HG03039 (cell line): ENCODE results near the gene STK39.

Experiments used
- ATAC-seq: cut with Tn5 transposase; IDR thresholded peaks from one replicate; pipeline ENCODE4 v1.9.1; 2021; ENCODE audit warnings: mild to moderate bottlenecking, moderate library complexity; ENCODE audit not compliant: unreplicated experiment

The STK39 gene

DNA sequence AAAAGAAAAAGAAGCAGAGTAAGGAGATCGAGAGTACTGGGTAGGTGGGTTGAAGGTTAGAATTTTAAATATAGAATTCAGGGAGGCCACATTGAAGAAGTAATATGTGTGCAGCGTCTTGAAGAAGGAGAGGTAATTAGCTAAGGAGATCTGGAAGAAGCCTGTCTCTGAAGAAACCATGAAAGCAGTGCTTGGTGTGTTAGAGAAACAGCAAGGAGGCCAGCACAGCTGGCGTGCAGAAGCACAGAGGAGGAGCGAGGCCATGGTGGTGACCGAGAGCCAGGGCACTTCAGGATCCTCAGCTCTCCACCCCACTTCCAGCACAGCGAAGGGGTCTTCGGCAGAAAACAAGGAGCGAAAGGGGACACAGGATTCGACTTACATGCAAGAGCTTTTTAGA, 305.8 kb downstream of the STK39 start:
- no peak for ATAC-seq

- ATAC-seq, result no peak
Measured at GRCh38 chr2:167940734-167941507, 306.5 kb downstream of the STK39 start.

DNA sequence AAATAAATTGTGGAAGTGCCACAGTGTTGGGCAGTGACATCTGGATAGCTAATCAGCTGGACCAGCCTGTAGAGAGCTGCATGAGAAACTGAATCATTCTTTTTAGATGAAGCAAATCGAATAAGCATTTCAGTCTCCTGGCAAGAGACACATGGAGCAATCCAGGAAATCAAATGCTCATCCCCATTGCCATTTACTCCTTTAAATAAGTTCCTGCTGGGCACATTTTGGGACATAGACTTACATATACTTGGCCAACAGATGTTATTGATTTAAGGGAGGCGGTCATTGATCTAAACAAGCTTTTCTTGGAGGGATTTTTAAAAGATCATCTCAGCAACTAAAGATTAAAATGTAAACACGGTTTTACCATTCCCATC, 307.1 kb downstream of the STK39 start:
- ATAC-seq, result no peak

DNA sequence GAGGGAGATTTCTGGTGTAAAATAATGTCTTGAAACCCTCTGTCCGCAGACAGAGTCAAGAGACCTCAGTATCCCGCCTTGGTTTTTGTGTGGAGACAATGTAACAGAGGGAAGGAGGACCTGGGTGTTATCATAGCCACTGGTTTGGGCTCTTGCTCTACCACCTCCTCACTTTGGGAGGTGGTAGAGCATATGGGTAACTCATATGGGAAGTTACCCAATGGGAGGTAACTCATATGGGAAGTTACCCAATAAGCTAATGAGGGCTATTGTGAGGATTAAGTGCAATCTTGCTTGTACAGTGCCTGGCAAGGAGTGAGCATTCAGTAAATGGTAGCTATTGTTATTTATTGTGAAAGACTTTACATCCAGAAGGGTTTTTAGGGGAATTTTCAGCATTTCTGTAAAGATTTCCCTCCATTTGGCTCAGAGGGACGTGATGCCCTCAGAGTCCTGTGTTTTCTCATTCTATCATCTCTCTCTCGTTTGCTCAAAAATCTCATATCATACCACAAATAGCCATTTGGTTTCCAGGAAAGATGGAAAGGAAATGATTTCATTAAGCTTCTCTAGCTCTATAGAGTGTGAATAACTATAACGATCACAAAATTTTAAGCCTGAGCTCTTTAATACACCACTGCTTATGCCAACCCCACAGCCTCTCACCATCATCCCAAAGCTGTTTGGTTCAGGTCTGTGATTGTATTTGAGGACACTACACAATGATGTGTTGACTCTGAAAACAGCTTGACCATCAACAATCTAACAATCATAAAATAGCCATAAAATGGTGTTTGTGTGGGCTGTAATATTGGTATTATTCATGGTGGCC, 307.7 kb downstream of the STK39 start:
- no peak for ATAC-seq

DNA sequence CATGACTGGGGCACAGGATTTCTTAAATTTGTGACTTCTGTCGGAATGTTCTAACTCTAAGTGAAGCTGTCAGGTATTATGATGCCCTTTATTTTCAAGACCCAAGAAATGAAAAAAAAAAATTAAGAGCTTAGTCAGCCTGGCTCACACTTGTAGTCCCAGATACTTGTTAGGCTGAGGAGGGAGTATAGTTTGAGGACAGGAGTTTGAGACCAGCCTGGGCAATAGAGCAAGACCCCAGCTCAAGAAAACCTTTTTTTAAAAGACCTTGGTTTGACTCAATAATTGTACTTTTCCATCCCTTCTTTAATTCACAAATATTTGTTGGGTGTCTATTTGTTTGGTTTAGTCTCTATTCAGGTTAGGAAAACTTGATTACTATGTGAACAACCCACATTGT, 310.0 kb downstream of the STK39 start:
- ATAC-seq, result no peak

- no peak for ATAC-seq
Measured at GRCh38 chr2:167935803-167936110, 311.6 kb downstream of the STK39 start.

GRCh38 chr2:167933097-167933814, 314.1 kb downstream of the STK39 start:
- ATAC-seq, result no peak

DNA sequence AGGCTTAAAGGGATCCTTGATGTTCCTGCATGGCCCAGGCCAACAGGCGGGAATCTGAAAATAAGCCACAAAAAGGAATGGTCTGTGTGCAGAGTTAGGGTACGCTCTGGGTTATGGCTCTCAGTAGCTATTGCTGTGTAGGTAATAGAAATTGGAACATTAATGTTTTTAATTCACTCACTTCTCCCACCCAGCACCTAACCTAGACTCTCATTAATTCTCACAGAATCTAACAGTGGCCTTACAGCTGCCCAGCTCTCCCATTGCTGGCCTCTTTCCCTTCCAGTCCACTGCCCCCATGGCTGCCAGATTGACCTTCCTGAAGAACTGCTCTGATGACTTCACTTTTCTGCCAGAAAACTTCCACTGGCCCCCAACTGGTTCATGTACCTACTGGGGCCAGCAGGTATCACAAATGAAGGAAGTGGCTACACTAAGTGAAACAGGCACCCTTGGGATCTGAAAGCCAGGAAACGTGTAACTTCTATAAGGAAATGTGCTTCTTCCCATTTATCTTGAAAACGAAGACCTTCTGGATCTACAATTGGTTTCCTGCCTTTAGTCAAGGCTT, 315.2 kb downstream of the STK39 start:
- no peak for ATAC-seq

DNA sequence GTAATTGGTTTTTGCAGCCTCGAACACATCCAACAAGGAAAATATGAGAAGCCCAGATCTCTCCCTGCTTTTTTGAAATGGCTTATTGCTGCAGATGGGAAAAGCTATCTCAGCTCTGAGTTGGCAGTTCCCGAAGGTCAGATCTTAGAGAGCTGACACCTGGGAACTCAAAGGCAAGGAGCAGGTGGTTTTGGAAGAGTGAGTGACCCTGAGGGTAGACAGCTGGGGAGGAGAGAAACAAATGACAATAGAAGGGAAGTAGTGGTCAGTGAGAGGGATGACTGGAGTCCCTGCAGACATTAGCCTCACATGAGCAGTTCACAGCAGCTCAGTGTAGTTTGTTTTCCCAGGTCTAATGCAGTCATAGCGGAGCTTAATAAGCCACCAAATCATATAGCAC, 317.9 kb downstream of the STK39 start:
- no peak for ATAC-seq

GRCh38 chr2:167928434-167928833, 319.0 kb downstream of the STK39 start:
- no peak for ATAC-seq

GRCh38 chr2:167925758-167926157, 321.6 kb downstream of the STK39 start:
- ATAC-seq, result no peak

DNA sequence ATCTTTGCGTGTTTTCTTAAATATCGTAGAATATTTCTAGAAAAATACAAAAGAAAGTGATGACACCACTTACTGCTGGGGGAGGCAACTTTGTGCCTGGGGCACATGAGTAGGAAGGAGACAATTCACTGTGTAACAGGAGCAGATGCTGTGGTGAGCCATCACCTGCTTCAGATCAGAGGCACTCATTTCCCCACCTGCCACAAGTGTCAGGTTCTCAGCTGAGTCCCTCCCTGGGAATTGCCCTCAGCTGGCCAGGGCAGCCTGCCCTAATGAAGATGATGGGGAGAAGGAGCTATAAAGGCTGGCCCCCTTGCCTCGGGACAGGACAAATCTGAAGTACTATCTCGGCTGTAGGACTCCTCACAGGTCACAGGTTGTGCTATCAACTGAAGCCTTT, 322.8 kb downstream of the STK39 start:
- no peak for ATAC-seq

DNA sequence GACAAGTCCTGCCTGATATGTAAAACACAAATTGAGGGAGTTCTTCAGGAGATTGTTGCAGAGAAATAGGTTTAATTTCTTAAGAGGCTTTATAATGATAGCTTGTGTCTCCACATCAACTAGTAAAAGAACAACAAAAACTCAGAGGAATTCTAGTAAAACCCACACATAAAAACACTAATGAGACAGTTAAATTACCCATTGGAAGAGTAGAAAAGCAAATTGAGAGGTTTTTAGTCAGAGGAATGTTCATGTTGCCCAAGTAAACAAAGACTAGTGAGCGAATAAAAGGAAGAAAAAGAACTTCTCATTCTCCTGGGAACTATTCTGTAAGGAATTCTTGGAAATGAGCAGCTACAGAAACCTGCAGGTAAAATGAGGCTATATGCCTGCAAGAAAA, 330.6 kb downstream of the STK39 start:
- ATAC-seq, result no peak

DNA sequence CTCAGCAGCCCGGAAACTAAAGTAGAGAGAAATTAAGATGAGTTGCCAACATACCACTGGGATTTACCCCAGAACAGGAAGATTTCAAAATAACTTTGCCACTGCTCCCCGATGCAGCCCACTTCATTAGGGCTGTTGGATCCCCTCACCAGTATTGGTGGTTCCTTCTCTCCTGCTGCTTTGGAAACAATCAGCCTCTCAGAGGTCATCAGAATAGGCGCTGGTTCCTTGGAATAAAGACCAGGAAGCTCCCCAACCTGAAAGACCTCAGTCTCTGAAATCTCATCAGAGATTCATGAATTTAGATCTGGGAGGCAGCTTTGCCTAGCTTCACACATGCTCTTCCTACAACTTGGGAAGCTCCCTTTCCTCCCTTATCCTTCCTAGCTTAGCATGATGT, 332.4 kb downstream of the STK39 start:
- ATAC-seq, result no peak

DNA sequence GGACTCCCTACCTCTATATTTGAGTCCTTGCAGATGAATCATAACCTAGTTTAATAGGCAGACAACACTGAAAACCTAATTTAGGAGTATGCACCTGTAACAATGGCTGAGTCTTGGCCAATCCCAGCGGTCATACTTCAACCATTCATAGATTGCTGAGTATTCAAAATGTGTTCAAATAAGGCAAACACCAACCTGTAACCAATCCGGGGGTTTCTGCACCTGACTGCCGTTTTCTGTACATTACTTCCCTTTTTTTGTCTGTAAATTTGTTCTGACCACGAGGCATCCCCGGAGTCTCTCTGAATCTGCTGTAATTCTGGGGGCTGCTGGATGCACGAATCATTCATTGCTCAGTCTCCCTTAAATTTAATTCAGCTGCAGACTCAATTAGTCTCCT, 338.6 kb downstream of the STK39 start:
- no peak for ATAC-seq

GRCh38 chr2:167905668-167906067, 341.7 kb downstream of the STK39 start:
- ATAC-seq, result no peak
